GM06990 (cell line): ENCODE data around the gene ARHGEF17.

Experiments
- DNase-seq: peaks from one replicate; pipeline ENCODE4 v3.0.0-alpha.2; 2011; ENCODE audit not compliant: insufficient read length; ENCODE audit errors: extremely low read depth
- H3K27me3 ChIP-seq: replicated peaks from 2 replicates; pipeline ENCODE4 v1.6.0; 2011; ENCODE audit warnings: low read length; ENCODE audit not compliant: control insufficient read depth, insufficient read depth
- H3K36me3 ChIP-seq: 2 replicates; pipeline ENCODE4 v1.5.1; 2011; ENCODE audit warnings: low read length; ENCODE audit not compliant: control insufficient read depth, insufficient read depth
- H3K4me3 ChIP-seq: replicated peaks from 2 replicates; pipeline ENCODE4 v1.5.1; 2011; ENCODE audit warnings: low read depth, mild to moderate bottlenecking, control low read depth, low read length
- TF ChIP-seq, protein P1 (sequence below): IDR thresholded peaks from 2 replicates; pipeline ENCODE4 v1.5.1; 2011; ENCODE audit warnings: low read length, control low read depth, mild to moderate bottlenecking, inconsistent platforms; ENCODE audit not compliant: insufficient read depth, poor library complexity, severe bottlenecking

The ARHGEF17 gene

GRCh38 chr11:73277467-73277866 is 30.6 kb upstream of the ARHGEF17 start:
- Histone ChIP-seq H3K4me3 (no peak overlapping the region), H3K36me3 (no peaks in the 10 kb centered on the region), H3K27me3 (no peaks in the 10 kb centered on the region)
- DNase-seq = no peak
- TF ChIP-seq, protein P1, sequence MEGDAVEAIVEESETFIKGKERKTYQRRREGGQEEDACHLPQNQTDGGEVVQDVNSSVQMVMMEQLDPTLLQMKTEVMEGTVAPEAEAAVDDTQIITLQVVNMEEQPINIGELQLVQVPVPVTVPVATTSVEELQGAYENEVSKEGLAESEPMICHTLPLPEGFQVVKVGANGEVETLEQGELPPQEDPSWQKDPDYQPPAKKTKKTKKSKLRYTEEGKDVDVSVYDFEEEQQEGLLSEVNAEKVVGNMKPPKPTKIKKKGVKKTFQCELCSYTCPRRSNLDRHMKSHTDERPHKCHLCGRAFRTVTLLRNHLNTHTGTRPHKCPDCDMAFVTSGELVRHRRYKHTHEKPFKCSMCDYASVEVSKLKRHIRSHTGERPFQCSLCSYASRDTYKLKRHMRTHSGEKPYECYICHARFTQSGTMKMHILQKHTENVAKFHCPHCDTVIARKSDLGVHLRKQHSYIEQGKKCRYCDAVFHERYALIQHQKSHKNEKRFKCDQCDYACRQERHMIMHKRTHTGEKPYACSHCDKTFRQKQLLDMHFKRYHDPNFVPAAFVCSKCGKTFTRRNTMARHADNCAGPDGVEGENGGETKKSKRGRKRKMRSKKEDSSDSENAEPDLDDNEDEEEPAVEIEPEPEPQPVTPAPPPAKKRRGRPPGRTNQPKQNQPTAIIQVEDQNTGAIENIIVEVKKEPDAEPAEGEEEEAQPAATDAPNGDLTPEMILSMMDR = no peak

DNA sequence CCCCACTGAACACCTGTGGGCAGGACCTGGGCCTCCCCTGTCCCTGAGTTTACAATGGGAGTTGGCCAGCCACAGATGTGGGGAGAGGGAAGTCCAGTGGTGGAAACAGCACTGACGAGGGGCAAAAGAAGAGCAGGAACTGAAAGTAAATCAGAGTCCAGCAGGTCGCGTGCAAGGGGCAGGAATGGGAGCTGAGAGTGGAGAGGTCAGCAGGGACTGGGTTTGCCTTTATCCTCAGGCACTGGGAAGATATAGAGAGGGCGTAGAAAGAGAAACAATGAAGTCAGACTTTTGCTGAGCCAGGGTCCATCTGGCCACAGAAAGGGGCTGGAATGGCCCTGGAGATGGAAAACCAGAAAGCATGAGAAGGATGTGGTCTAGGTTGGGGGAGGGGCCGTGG is 27.4 kb upstream of the ARHGEF17 start:
- Histone ChIP-seq H3K4me3 (no peak overlapping the region), H3K36me3 (no peaks in the 10 kb centered on the region), H3K27me3 (no peaks in the 10 kb centered on the region)
- TF ChIP-seq, protein P1 = no peak
- DNase-seq = no peak

DNA sequence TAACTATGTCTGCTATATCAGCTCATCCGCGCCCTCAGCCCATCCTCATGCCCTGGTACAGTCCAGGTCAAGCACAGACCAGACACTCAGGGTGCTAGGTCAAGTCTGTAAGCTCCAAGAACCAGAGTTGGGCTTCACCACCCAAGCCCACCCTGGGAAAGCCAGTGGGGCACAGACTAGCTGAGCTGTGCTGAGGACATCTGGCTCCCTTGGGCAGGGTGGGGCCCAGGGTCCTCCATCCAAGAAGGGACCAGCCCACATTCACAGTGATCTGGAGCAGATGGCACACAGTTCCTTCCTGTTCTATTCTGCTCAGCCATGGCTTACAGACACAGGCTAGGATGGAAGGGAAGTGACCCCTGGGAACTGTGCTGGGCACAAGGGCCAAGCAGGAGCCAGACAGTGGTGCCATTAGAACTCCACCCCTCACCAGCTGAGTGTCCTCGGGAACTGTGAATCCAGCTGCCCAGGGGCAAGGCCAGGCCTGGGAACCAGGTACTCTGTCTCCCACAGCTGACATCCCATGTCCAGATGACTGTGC is 26.8 kb upstream of the ARHGEF17 start:
- Histone ChIP-seq H3K36me3 (no peaks in the 10 kb centered on the region), H3K4me3 (no peak overlapping the region)
- TF ChIP-seq, protein P1 = no peak

DNA sequence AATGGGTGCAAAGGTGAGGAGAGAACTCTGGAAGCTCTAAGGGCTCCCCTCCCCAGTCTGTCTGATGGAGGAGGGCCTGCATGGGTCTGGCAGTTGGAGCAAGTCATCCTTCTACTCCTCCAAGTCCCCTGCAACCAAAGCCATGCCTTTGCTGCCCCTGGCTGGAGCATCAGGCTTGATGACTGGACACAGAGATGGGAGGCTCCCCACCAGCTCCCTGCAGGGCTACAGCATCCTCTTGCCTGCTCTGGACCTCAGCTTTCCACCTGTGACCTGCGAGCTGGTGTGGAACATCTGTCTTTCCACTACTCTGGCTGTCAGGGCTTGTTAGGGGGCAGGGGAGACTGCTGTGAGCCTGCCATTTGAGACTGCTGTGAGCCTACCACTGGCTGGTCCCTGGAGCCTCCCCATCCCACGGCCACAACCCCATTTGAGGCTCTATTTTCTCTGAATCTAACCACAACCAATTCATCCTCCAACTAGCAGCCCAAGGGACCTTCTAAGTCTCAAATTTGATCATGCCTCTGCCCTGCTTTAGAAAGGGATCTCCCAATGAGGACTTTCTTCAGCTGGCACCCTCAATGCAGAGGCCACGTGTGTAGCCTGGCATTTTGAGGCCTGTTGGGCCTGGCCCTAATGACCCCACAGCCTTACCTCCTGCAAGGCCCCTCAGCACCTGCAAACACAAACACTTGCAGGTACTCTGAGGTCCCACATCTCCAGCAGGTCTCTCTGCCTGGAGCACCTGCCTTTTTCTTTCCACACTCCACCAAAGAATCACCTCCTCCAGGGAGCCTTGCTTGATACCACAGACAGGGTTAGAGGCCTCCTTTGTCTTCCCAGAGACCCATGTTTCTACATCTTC is 26.0 kb upstream of the ARHGEF17 start:
- H3K4me3 ChIP-seq = no peak overlapping the region
- no peaks in the 10 kb centered on the region for H3K27me3 ChIP-seq
- H3K36me3 ChIP-seq = no peaks in the 10 kb centered on the region
- no peak for DNase-seq
- TF ChIP-seq, protein P1 = no peak

More for the DNA sequence above, 26.8 kb upstream of the ARHGEF17 start:
- H3K27me3 ChIP-seq = no peaks in the 10 kb centered on the region
- no peak for DNase-seq

- DNase-seq = no peak
- H3K27me3 ChIP-seq = no peaks in the 10 kb centered on the region
- no peaks in the 10 kb centered on the region for H3K36me3 ChIP-seq
- TF ChIP-seq, protein P1 = no peak
- no peak overlapping the region for H3K4me3 ChIP-seq
Observed at GRCh38 chr11:73283276-73284000, 24.6 kb upstream of the ARHGEF17 start.
